ENCODE measurements around the gene RYR3.

Gene RYR3

GRCh38 chr15:33830351-33830750 is 519.6 kb downstream of the RYR3 start:
- no peak overlapping the region for H3K4me3 ChIP-seq
- no peak overlapping the region for H3K9ac ChIP-seq
- no peaks in the 10 kb centered on the region for H3K36me3 ChIP-seq
- no peak overlapping the region for H3K4me2 ChIP-seq
- H4K20me1 ChIP-seq, result no peaks in the 10 kb centered on the region
- no peak overlapping the region for H3K27ac ChIP-seq
- H3K4me1 ChIP-seq, result no peaks in the 10 kb centered on the region
- no peak for TF ChIP-seq Cebpa-rat (IDR thresholded peaks at IDR 0.05)
- no peaks in the 10 kb centered on the region for H3K27me3 ChIP-seq
- peaks cover 0 to 9% (median 0%) of the 10 kb centered on the region in 11 experiments; a peak in 4 of 22 replicates for H3K9me3 ChIP-seq (replicated peaks in 1 of 11)

- Histone ChIP-seq H3K4me3 (no peak overlapping the region), H3K27ac (no peak overlapping the region), H3K9ac (no peak overlapping the region), H3K36me3 (no peaks in the 10 kb centered on the region), H3K4me2 (no peak overlapping the region), H3K4me1 (no peaks in the 10 kb centered on the region), H4K20me1 (no peaks in the 10 kb centered on the region), H3K9me3 (replicated peaks in 1 of 11) (peaks cover 0 to 9% (median 0%) of the 10 kb centered on the region in 11 experiments; a peak in 4 of 22 replicates), H3K27me3 (no peaks in the 10 kb centered on the region)
- no peak for TF ChIP-seq Cebpa-rat (IDR thresholded peaks at IDR 0.05)
Measured at GRCh38 chr15:33831646-33832045, 520.9 kb downstream of the RYR3 start.

GRCh38 chr15:33834892-33835743 is 524.4 kb downstream of the RYR3 start:
- Histone ChIP-seq H3K4me2 (no peak overlapping the region), H3K36me3 (no peaks in the 10 kb centered on the region), H3K4me1 (no peaks in the 10 kb centered on the region), H4K20me1 (no peaks in the 10 kb centered on the region), H3K27ac (no peak overlapping the region), H3K27me3 (no peaks in the 10 kb centered on the region), H3K4me3 (no peak overlapping the region), H3K9me3 (replicated peaks in 1 of 11) (no peaks in the 10 kb centered on the region), H3K9ac (no peak overlapping the region)
- no peak for TF ChIP-seq Cebpa-rat (IDR thresholded peaks at IDR 0.05)

GRCh38 chr15:33837294-33837693 is 526.5 kb downstream of the RYR3 start:
- no peaks in the 10 kb centered on the region for H3K4me1 ChIP-seq
- no peaks in the 10 kb centered on the region for H3K27me3 ChIP-seq
- H3K27ac ChIP-seq, result no peak overlapping the region
- no peak overlapping the region for H3K4me2 ChIP-seq
- no peak overlapping the region for H3K9ac ChIP-seq
- H3K9me3 ChIP-seq (replicated peaks in 1 of 11), result no peaks in the 10 kb centered on the region
- H3K36me3 ChIP-seq, result no peaks in the 10 kb centered on the region
- H3K4me3 ChIP-seq, result no peak overlapping the region
- H4K20me1 ChIP-seq, result no peaks in the 10 kb centered on the region
- no peak for TF ChIP-seq Cebpa-rat (IDR thresholded peaks at IDR 0.05)

- Histone ChIP-seq H3K36me3 (no peaks in the 10 kb centered on the region), H3K4me1 (no peaks in the 10 kb centered on the region), H3K4me2 (no peak overlapping the region), H3K9ac (no peak overlapping the region), H4K20me1 (no peaks in the 10 kb centered on the region), H3K4me3 (no peak overlapping the region), H3K27ac (no peak overlapping the region), H3K9me3 (replicated peaks in 1 of 11) (no peaks in the 10 kb centered on the region), H3K27me3 (no peaks in the 10 kb centered on the region)
- no peak for TF ChIP-seq Cebpa-rat (IDR thresholded peaks at IDR 0.05)
Measured at GRCh38 chr15:33839540-33839939, 528.8 kb downstream of the RYR3 start.

- no peak overlapping the region for H3K9ac ChIP-seq
- no peak for TF ChIP-seq Cebpa-rat (IDR thresholded peaks at IDR 0.05)
- no peaks in the 10 kb centered on the region for H3K27me3 ChIP-seq
- no peak overlapping the region for H3K4me2 ChIP-seq
- no peaks in the 10 kb centered on the region for H3K4me1 ChIP-seq
- no peaks in the 10 kb centered on the region for H3K36me3 ChIP-seq
- no peak overlapping the region for H3K4me3 ChIP-seq
- no peaks in the 10 kb centered on the region for H3K9me3 ChIP-seq (replicated peaks in 1 of 11)
- no peak overlapping the region for H3K27ac ChIP-seq
- no peaks in the 10 kb centered on the region for H4K20me1 ChIP-seq
Measured at GRCh38 chr15:33840615-33841014, 529.8 kb downstream of the RYR3 start.

- Histone ChIP-seq H3K27me3 (no peaks in the 10 kb centered on the region), H3K4me3 (no peak overlapping the region), H3K9ac (no peak overlapping the region), H3K36me3 (no peaks in the 10 kb centered on the region), H3K27ac (no peak overlapping the region), H4K20me1 (no peaks in the 10 kb centered on the region), H3K4me2 (no peak overlapping the region), H3K4me1 (no peaks in the 10 kb centered on the region), H3K9me3 (replicated peaks in 1 of 11) (no peaks in the 10 kb centered on the region)
- TF ChIP-seq Cebpa-rat (IDR thresholded peaks at IDR 0.05), result no peak
Measured at GRCh38 chr15:33844186-33844585, 533.4 kb downstream of the RYR3 start.

GRCh38 chr15:33844597-33844996 is 533.8 kb downstream of the RYR3 start:
- Histone ChIP-seq H3K27me3 (no peaks in the 10 kb centered on the region), H3K4me3 (no peak overlapping the region), H3K36me3 (no peaks in the 10 kb centered on the region), H4K20me1 (no peaks in the 10 kb centered on the region), H3K4me1 (no peaks in the 10 kb centered on the region), H3K9me3 (replicated peaks in 1 of 11) (no peaks in the 10 kb centered on the region), H3K27ac (no peak overlapping the region), H3K4me2 (no peak overlapping the region), H3K9ac (no peak overlapping the region)
- TF ChIP-seq Cebpa-rat (IDR thresholded peaks at IDR 0.05), result no peak

GRCh38 chr15:33846142-33846541 is 535.4 kb downstream of the RYR3 start:
- H3K9me3 ChIP-seq (replicated peaks in 1 of 11), result no peaks in the 10 kb centered on the region
- H3K4me2 ChIP-seq, result no peak overlapping the region
- H3K4me1 ChIP-seq, result no peaks in the 10 kb centered on the region
- no peak overlapping the region for H3K4me3 ChIP-seq
- H4K20me1 ChIP-seq, result no peaks in the 10 kb centered on the region
- TF ChIP-seq Cebpa-rat (IDR thresholded peaks at IDR 0.05), result no peak
- no peaks in the 10 kb centered on the region for H3K27me3 ChIP-seq
- no peak overlapping the region for H3K9ac ChIP-seq
- no peaks in the 10 kb centered on the region for H3K36me3 ChIP-seq
- H3K27ac ChIP-seq, result no peak overlapping the region

- Histone ChIP-seq H3K4me1 (no peaks in the 10 kb centered on the region), H3K9ac (no peak overlapping the region), H3K4me3 (no peak overlapping the region), H3K27me3 (no peaks in the 10 kb centered on the region), H3K36me3 (no peaks in the 10 kb centered on the region), H3K9me3 (replicated peaks in 1 of 11) (no peaks in the 10 kb centered on the region), H3K4me2 (no peak overlapping the region), H3K27ac (no peak overlapping the region), H4K20me1 (no peaks in the 10 kb centered on the region)
- no peak for TF ChIP-seq Cebpa-rat (IDR thresholded peaks at IDR 0.05)
Measured at GRCh38 chr15:33846862-33847261, 536.1 kb downstream of the RYR3 start.
